T1000 (cell line): ENCODE results near the gene WTAP.
"Not testable (repeated sequence)": the region's sequence is repeated elsewhere in the genome, so short reads cannot be mapped to it uniquely, and the experiment has no call there.

Source experiments
- DNase-seq: peaks from one replicate; lab custom pipeline; 2025; ENCODE audit warnings: mixed read lengths; lab: John Stamatoyannopoulos, UW

Gene WTAP

GRCh38 chr6:159726918-159727716 is at the start of gene WTAP:
TSS of gene WTAP (plus strand) at chr6:159727506. CDS start at chr6:159736266, 8,760 bp downstream.
- peak; percentile 88 for DNase-seq

GRCh38 chr6:159677506-159678165 is 49.7 kb upstream of the WTAP start:
- DNase-seq = no peak

GRCh38 chr6:159678574-159678973 is 48.7 kb upstream of the WTAP start:
- no peak for DNase-seq

- DNase-seq = no peak
Observed at GRCh38 chr6:159679091-159680077, 47.9 kb upstream of the WTAP start.

- DNase-seq = no peak
Observed at GRCh38 chr6:159680104-159680503, 47.2 kb upstream of the WTAP start.

- DNase-seq = no peak
Observed at GRCh38 chr6:159681191-159681880, 46.0 kb upstream of the WTAP start.

GRCh38 chr6:159682295-159682694 is 45.0 kb upstream of the WTAP start:
- DNase-seq = no peak

GRCh38 chr6:159682810-159683209 is 44.5 kb upstream of the WTAP start:
- DNase-seq = no peak

- no peak for DNase-seq
Observed at GRCh38 chr6:159684013-159684304, 43.3 kb upstream of the WTAP start.

- DNase-seq = no peak
Observed at GRCh38 chr6:159686040-159686439, 41.3 kb upstream of the WTAP start.

- no peak for DNase-seq
Observed at GRCh38 chr6:159686703-159687102, 40.6 kb upstream of the WTAP start.

- DNase-seq = no peak
Observed at GRCh38 chr6:159687341-159687740, 40.0 kb upstream of the WTAP start.

- no peak for DNase-seq
Observed at GRCh38 chr6:159688266-159688905, 38.9 kb upstream of the WTAP start.

GRCh38 chr6:159689001-159689400 is 38.3 kb upstream of the WTAP start:
- DNase-seq = no peak

GRCh38 chr6:159690135-159690534 is 37.2 kb upstream of the WTAP start:
- DNase-seq = not testable (repeated sequence)

- no peak for DNase-seq
Observed at GRCh38 chr6:159691133-159691962, 36.0 kb upstream of the WTAP start.

GRCh38 chr6:159691963-159692287 is 35.4 kb upstream of the WTAP start:
- DNase-seq = no peak

GRCh38 chr6:159692303-159693127 is 34.8 kb upstream of the WTAP start:
- no peak for DNase-seq

GRCh38 chr6:159693128-159693893 is 34.0 kb upstream of the WTAP start, which contains the start of gene SOD2:
TSS of gene SOD2 (minus strand) at chr6:159693241. CDS start at chr6:159693167, 74 bp downstream.
- DNase-seq = peak; percentile 75
